ENCODE data around the gene MUC4. TPM values are rescaled to one million over a fixed set of nuclear protein-coding genes. Genes with fewer than 3 reads are reported as not detected.
A peak's percentile ranks its signal among the peaks of the same experiment; 100 is the strongest.

The MUC4 gene
- total RNA-seq, 8 experiments from 2014 or later: 0.22 to 3.6 (median 0.76) TPM; not detected in 1

GRCh38 chr3:195847055-195847950 is 35.6 kb upstream of the MUC4 start:
- Histone ChIP-seq H3K4me3 (no peak overlapping the region), H3K27ac (no peak overlapping the region), H3K4me1 (replicated peaks in 1 of 2) (no peaks in the 10 kb centered on the region)
- WGBS, 10 experiments: 0 to 100% (median 85%) methylated on average over 1 to 4 of the region's 24 CpGs; no CpG with 5 or more reads in 4 of the 10 experiments
- in situ Hi-C loops (cut with MboI; ENCODE audit: low pct_unique_long_range_greater_than_20kb in 2 of 9, low sequenced_read_pairs in 9 of 9, unreplicated experiment in 9 of 9): no loop called here
- no peak for ATAC-seq (replicated peaks in 6 of 8)

- in situ Hi-C loops (cut with MboI; ENCODE audit: low pct_unique_long_range_greater_than_20kb in 2 of 9, low sequenced_read_pairs in 9 of 9, unreplicated experiment in 9 of 9): no loop called here
- WGBS, 10 experiments: 40 to 100% (median 90%) methylated on average over 1 to 6 of the region's 6 CpGs
- Histone ChIP-seq H3K4me1 (replicated peaks in 1 of 2) (no peaks in the 10 kb centered on the region), H3K4me3 (no peak overlapping the region), H3K27ac (no peak overlapping the region)
- ATAC-seq (replicated peaks in 6 of 8): no peak
Measured at GRCh38 chr3:195845483-195845882, 33.8 kb upstream of the MUC4 start.

- no peak overlapping the region for H3K27ac ChIP-seq
- H3K4me1 ChIP-seq (replicated peaks in 1 of 2): no peaks in the 10 kb centered on the region
- WGBS, 10 experiments: 49 to 98% (median 86%) methylated on average over 1 to 7 of the region's 7 CpGs
- in situ Hi-C loops (cut with MboI; ENCODE audit: low pct_unique_long_range_greater_than_20kb in 2 of 9, low sequenced_read_pairs in 9 of 9, unreplicated experiment in 9 of 9): no loop called here
- no peak overlapping the region for H3K4me3 ChIP-seq
- ATAC-seq (replicated peaks in 6 of 8): no peak
Measured at GRCh38 chr3:195844671-195845218, 33.0 kb upstream of the MUC4 start.

- peak in 7 of 8 experiments; percentile 17 to 96 (median 51) for ATAC-seq (replicated peaks in 6 of 8)
- no peak overlapping the region for H3K4me3 ChIP-seq
- 0 to 91% (median 67%) methylated on average over 2 to 7 of the region's 19 CpGs; no CpG with 5 or more reads in 2 of the 10 experiments for WGBS, 10 experiments
- in situ Hi-C loops (cut with MboI; ENCODE audit: low pct_unique_long_range_greater_than_20kb in 2 of 9, low sequenced_read_pairs in 9 of 9, unreplicated experiment in 9 of 9): no loop called here
- no peak overlapping the region for H3K27ac ChIP-seq
- no peaks in the 10 kb centered on the region for H3K4me1 ChIP-seq (replicated peaks in 1 of 2)
Measured at GRCh38 chr3:195839260-195840010, 27.7 kb upstream of the MUC4 start.

- Histone ChIP-seq H3K4me3 (no peak overlapping the region), H3K27ac (no peak overlapping the region), H3K4me1 (replicated peaks in 1 of 2) (no peaks in the 10 kb centered on the region)
- in situ Hi-C loops (cut with MboI; ENCODE audit: low pct_unique_long_range_greater_than_20kb in 2 of 9, low sequenced_read_pairs in 9 of 9, unreplicated experiment in 9 of 9): no loop called here
- WGBS, 10 experiments: 45 to 90% (median 76%) methylated on average over 2 to 5 of the region's 5 CpGs; no CpG with 5 or more reads in 3 of the 10 experiments
- no peak for ATAC-seq (replicated peaks in 6 of 8)
Measured at GRCh38 chr3:195838714-195839113, 27.0 kb upstream of the MUC4 start.

GRCh38 chr3:195836476-195837135 is 24.9 kb upstream of the MUC4 start:
- WGBS, 10 experiments: 58 to 100% (median 80%) methylated on average over 1 to 12 of the region's 14 CpGs; no CpG with 5 or more reads in 2 of the 10 experiments
- no peak overlapping the region for H3K27ac ChIP-seq
- H3K4me3 ChIP-seq: no peak overlapping the region
- in situ Hi-C loops (cut with MboI; ENCODE audit: low pct_unique_long_range_greater_than_20kb in 2 of 9, low sequenced_read_pairs in 9 of 9, unreplicated experiment in 9 of 9): no loop called here
- no peak for ATAC-seq (replicated peaks in 6 of 8)
- no peaks in the 10 kb centered on the region for H3K4me1 ChIP-seq (replicated peaks in 1 of 2)

GRCh38 chr3:195835791-195836190 is 24.1 kb upstream of the MUC4 start:
- H3K27ac ChIP-seq: no peak overlapping the region
- in situ Hi-C loops (cut with MboI; ENCODE audit: low pct_unique_long_range_greater_than_20kb in 2 of 9, low sequenced_read_pairs in 9 of 9, unreplicated experiment in 9 of 9): no loop called here
- H3K4me1 ChIP-seq (replicated peaks in 1 of 2): no peaks in the 10 kb centered on the region
- no peak overlapping the region for H3K4me3 ChIP-seq
- ATAC-seq (replicated peaks in 6 of 8): no peak
- 60 to 100% (median 84%) methylated on average over 1 to 6 of the region's 14 CpGs; no CpG with 5 or more reads in 5 of the 10 experiments for WGBS, 10 experiments

- in situ Hi-C loops (cut with MboI; ENCODE audit: low pct_unique_long_range_greater_than_20kb in 2 of 9, low sequenced_read_pairs in 9 of 9, unreplicated experiment in 9 of 9): no loop called here
- 46 to 84% (median 67%) methylated on average over 2 to 17 of the region's 29 CpGs; no CpG with 5 or more reads in 3 of the 10 experiments for WGBS, 10 experiments
- no peak overlapping the region for H3K27ac ChIP-seq
- H3K4me1 ChIP-seq (replicated peaks in 1 of 2): no peaks in the 10 kb centered on the region
- no peak overlapping the region for H3K4me3 ChIP-seq
- no peak for ATAC-seq (replicated peaks in 6 of 8)
Measured at GRCh38 chr3:195834675-195835583, 23.2 kb upstream of the MUC4 start.

GRCh38 chr3:195829897-195830254 is 18.1 kb upstream of the MUC4 start:
- ATAC-seq (replicated peaks in 6 of 8): no peak
- in situ Hi-C loops (cut with MboI; ENCODE audit: low pct_unique_long_range_greater_than_20kb in 2 of 9, low sequenced_read_pairs in 9 of 9, unreplicated experiment in 9 of 9): no loop called here
- 76 to 100% (median 94%) methylated on average over 2 to 8 of the region's 16 CpGs; no CpG with 5 or more reads in 5 of the 10 experiments for WGBS, 10 experiments
- H3K4me1 ChIP-seq (replicated peaks in 1 of 2): no peaks in the 10 kb centered on the region
- no peak overlapping the region for H3K27ac ChIP-seq
- no peak overlapping the region for H3K4me3 ChIP-seq

- ATAC-seq (replicated peaks in 6 of 8): no peak
- 51 to 100% (median 100%) methylated on average over 1 to 5 of the region's 9 CpGs; no CpG with 5 or more reads in 2 of the 10 experiments for WGBS, 10 experiments
- in situ Hi-C loops (cut with MboI; ENCODE audit: low pct_unique_long_range_greater_than_20kb in 2 of 9, low sequenced_read_pairs in 9 of 9, unreplicated experiment in 9 of 9): no loop called here
Measured at GRCh38 chr3:195828762-195829161, 17.0 kb upstream of the MUC4 start.

GRCh38 chr3:195825857-195826804 is 14.4 kb upstream of the MUC4 start:
- 27 to 100% (median 85%) methylated on average over 2 to 19 of the region's 47 CpGs; no CpG with 5 or more reads in 2 of the 10 experiments for WGBS, 10 experiments
- Histone ChIP-seq H3K4me3 (no peak overlapping the region), H3K27ac (no peak overlapping the region), H3K4me1 (replicated peaks in 1 of 2) (no peaks in the 10 kb centered on the region)
- in situ Hi-C loops (cut with MboI; ENCODE audit: low pct_unique_long_range_greater_than_20kb in 2 of 9, low sequenced_read_pairs in 9 of 9, unreplicated experiment in 9 of 9): no loop called here
- no peak for ATAC-seq (replicated peaks in 6 of 8)

More at GRCh38 chr3:195828762-195829161, 17.0 kb upstream of the MUC4 start:
- Histone ChIP-seq H3K4me3 (no peak overlapping the region), H3K27ac (no peak overlapping the region), H3K4me1 (replicated peaks in 1 of 2) (no peaks in the 10 kb centered on the region)
